Measurements from ENCODE around the gene ACSS1.
A peak's percentile ranks its signal among the peaks of the same experiment; 100 is the strongest.

ACSS1 gene

GRCh38 chr20:25048519-25048952 lies 9.4 kb downstream of the ACSS1 start:
- TF ChIP-seq POLR2AphosphoS5 (IDR thresholded peaks at IDR 0.05; ENCODE audit: low read depth) (no peak), GABPA (IDR thresholded peaks at IDR 0.05; ENCODE audit: low read depth) (no peak), REST (IDR thresholded peaks at IDR 0.05; ENCODE audit: insufficient replicate concordance, low read depth) (no peak), CTCF (IDR thresholded peaks at IDR 0.05; ENCODE audit: insufficient read depth, low read length) (no peak), SPI1 (IDR thresholded peaks at IDR 0.05; ENCODE audit: borderline replicate concordance, low read depth) (no peak)
- no peaks in the 10 kb centered on the region for H3K27me3 ChIP-seq (ENCODE audit: insufficient read depth, poor library complexity, severe bottlenecking)
- H3K4me3 ChIP-seq (replicated peaks; ENCODE audit: insufficient read depth, low read length) = no peak overlapping the region
- H3K27ac ChIP-seq (replicated peaks) = no peak overlapping the region
- peak in 1 of 2 experiments; percentile 63 for DNase-seq (ENCODE audit: low read depth in 1 of 2, low spot score in 1 of 2)

- DNase-seq (ENCODE audit: low read depth in 1 of 2, low spot score in 1 of 2) = no peak
- no peak for TF ChIP-seq SPI1 (IDR thresholded peaks at IDR 0.05; ENCODE audit: borderline replicate concordance, low read depth)
- TF ChIP-seq REST (IDR thresholded peaks at IDR 0.05; ENCODE audit: insufficient replicate concordance, low read depth) = no peak
- no peak for TF ChIP-seq CTCF (IDR thresholded peaks at IDR 0.05; ENCODE audit: insufficient read depth, low read length)
- TF ChIP-seq POLR2AphosphoS5 (IDR thresholded peaks at IDR 0.05; ENCODE audit: low read depth) = no peak
- no peak for TF ChIP-seq GABPA (IDR thresholded peaks at IDR 0.05; ENCODE audit: low read depth)
- Histone ChIP-seq H3K27me3 (ENCODE audit: insufficient read depth, poor library complexity, severe bottlenecking) (no peaks in the 10 kb centered on the region), H3K4me3 (replicated peaks; ENCODE audit: insufficient read depth, low read length) (no peak overlapping the region), H3K27ac (replicated peaks) (no peak overlapping the region)
Observed at GRCh38 chr20:25047766-25048165, 10.2 kb downstream of the ACSS1 start.

GRCh38 chr20:25046736-25047666 lies 10.9 kb downstream of the ACSS1 start:
- no peaks in the 10 kb centered on the region for H3K27me3 ChIP-seq (ENCODE audit: insufficient read depth, poor library complexity, severe bottlenecking)
- no peak overlapping the region for H3K27ac ChIP-seq (replicated peaks)
- DNase-seq (ENCODE audit: low read depth in 1 of 2, low spot score in 1 of 2) = no peak
- no peak for TF ChIP-seq REST (IDR thresholded peaks at IDR 0.05; ENCODE audit: insufficient replicate concordance, low read depth)
- TF ChIP-seq POLR2AphosphoS5 (IDR thresholded peaks at IDR 0.05; ENCODE audit: low read depth) = no peak
- no peak for TF ChIP-seq SPI1 (IDR thresholded peaks at IDR 0.05; ENCODE audit: borderline replicate concordance, low read depth)
- no peak for TF ChIP-seq CTCF (IDR thresholded peaks at IDR 0.05; ENCODE audit: insufficient read depth, low read length)
- no peak for TF ChIP-seq GABPA (IDR thresholded peaks at IDR 0.05; ENCODE audit: low read depth)
- no peak overlapping the region for H3K4me3 ChIP-seq (replicated peaks; ENCODE audit: insufficient read depth, low read length)
